ENCODE measurements around the gene DIO3.

DNA sequence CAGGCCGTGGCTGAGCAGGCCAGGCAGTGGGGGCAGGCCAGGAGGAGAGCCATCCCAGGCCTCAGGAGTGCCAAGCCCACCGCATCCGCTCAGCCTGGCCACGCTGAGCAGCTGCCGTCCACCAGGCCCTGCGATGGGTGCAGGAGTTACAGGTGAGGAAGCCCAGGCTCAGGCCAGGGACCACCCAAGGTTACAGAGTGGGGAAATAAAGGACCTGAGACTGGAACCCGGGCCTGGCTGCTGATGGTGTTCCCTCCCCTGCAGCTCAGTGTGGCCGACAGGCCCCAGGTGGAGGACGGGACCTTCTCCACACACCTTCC lies 49.0 kb upstream of the DIO3 start:
- TF ChIP-seq, protein P1, sequence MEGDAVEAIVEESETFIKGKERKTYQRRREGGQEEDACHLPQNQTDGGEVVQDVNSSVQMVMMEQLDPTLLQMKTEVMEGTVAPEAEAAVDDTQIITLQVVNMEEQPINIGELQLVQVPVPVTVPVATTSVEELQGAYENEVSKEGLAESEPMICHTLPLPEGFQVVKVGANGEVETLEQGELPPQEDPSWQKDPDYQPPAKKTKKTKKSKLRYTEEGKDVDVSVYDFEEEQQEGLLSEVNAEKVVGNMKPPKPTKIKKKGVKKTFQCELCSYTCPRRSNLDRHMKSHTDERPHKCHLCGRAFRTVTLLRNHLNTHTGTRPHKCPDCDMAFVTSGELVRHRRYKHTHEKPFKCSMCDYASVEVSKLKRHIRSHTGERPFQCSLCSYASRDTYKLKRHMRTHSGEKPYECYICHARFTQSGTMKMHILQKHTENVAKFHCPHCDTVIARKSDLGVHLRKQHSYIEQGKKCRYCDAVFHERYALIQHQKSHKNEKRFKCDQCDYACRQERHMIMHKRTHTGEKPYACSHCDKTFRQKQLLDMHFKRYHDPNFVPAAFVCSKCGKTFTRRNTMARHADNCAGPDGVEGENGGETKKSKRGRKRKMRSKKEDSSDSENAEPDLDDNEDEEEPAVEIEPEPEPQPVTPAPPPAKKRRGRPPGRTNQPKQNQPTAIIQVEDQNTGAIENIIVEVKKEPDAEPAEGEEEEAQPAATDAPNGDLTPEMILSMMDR (conservative IDR thresholded peaks at IDR 0.05; ENCODE audit: low read depth, low read length), result no peak
- no peak for TF ChIP-seq EZH2 (IDR thresholded peaks at IDR 0.05; ENCODE audit: borderline replicate concordance, low read depth, low read length, poor library complexity, severe bottlenecking)
